ENCODE measurements around the gene SCFD2.

GRCh38 chr4:52884994-52885393 lies 480.9 kb downstream of the SCFD2 start:
- TF ChIP-seq EZH2 (IDR thresholded peaks at IDR 0.05; ENCODE audit: insufficient read depth, low read length) = no peak
- no peak for TF ChIP-seq CTCF (IDR thresholded peaks at IDR 0.05; ENCODE audit: insufficient read depth, low read depth, low read length)

Measured in astrocyte (in vitro differentiated cells and primary cell).